GM12875 (cell line): ENCODE results near the gene EPS8L1.
A peak's percentile ranks its signal among the peaks of the same experiment; 100 is the strongest.

Experiments used
- H3K4me3 ChIP-seq: one replicate; pipeline ENCODE4 v1.5.1; 2011; ENCODE audit warnings: low read depth, low read length, control low read depth
- TF ChIP-seq, protein P1 (sequence below): IDR thresholded peaks from 2 replicates; pipeline ENCODE4 v1.5.1; 2011; ENCODE audit warnings: low read depth, mild to moderate bottlenecking, control low read depth, inconsistent platforms, low read length, moderate library complexity, borderline replicate concordance; ENCODE audit not compliant: insufficient read depth

The EPS8L1 gene

GRCh38 chr19:55088543-55089341 lies 13.1 kb downstream of the EPS8L1 start:
- TF ChIP-seq, protein P1, sequence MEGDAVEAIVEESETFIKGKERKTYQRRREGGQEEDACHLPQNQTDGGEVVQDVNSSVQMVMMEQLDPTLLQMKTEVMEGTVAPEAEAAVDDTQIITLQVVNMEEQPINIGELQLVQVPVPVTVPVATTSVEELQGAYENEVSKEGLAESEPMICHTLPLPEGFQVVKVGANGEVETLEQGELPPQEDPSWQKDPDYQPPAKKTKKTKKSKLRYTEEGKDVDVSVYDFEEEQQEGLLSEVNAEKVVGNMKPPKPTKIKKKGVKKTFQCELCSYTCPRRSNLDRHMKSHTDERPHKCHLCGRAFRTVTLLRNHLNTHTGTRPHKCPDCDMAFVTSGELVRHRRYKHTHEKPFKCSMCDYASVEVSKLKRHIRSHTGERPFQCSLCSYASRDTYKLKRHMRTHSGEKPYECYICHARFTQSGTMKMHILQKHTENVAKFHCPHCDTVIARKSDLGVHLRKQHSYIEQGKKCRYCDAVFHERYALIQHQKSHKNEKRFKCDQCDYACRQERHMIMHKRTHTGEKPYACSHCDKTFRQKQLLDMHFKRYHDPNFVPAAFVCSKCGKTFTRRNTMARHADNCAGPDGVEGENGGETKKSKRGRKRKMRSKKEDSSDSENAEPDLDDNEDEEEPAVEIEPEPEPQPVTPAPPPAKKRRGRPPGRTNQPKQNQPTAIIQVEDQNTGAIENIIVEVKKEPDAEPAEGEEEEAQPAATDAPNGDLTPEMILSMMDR: peak; percentile 65
- H3K4me3 ChIP-seq: no peak overlapping the region

GRCh38 chr19:55089342-55089944 lies 13.8 kb downstream of the EPS8L1 start:
- TF ChIP-seq, protein P1: no peak
- no peak overlapping the region for H3K4me3 ChIP-seq

DNA sequence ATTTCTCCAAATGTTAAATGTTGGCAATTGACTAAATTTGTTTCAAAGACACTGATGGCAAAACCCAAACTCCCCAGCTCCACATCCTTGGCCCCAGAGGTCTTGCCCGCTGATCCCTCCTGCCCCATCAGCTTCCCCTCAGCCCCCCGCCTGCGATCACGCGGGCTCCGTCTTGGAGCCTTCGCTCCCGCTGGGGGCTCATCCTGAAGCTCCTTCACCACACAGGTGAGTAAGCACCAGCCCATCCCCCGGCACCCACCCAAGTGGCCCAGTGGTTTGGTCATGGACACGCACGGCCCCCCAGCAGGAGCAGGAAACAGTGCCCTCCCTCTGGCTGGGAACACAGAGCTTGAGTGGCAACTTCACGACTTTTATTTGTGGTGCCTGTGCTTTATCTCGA lies 14.9 kb downstream of the EPS8L1 start:
- TF ChIP-seq, protein P1: no peak
- no peak overlapping the region for H3K4me3 ChIP-seq

DNA sequence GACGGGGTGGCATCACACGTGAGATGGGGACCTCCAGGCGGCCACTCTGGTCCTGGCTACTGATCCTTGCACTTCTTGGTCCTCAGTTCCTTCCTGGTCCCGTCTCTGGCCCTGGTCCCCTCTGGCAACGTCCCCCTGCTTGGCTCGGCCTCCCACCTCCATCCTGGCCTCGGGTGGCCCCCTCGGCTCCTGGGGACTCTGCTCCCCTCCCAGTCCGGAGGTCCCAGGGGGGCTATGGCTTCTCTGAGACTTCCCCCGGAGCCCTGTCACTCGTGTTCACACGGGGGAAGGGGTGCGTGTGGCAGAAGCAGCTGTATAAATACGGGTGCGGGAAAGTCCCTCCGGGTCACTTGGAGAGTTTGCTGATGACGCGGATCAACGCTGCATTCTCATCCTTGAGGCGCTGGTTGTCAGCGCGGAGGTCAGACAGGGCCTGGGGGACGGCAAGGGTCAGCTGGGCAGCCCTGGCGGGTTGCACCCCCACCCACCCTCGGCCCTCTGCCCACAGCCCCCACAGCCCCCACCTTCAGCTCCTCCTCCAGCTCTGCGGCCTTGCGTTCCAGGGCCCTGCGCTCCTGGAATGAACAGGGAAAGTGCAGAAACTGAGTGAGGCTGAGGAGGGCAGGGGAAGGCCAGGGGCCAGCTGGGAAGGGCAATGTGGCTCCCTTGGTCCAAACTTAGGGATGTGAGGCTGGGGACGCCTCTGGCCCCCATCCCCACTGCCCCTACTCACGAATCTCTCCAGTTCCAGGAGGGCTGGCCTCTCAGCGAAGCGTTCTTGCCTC lies 15.6 kb downstream of the EPS8L1 start:
- H3K4me3 ChIP-seq: no peak overlapping the region
- TF ChIP-seq, protein P1: no peak

DNA sequence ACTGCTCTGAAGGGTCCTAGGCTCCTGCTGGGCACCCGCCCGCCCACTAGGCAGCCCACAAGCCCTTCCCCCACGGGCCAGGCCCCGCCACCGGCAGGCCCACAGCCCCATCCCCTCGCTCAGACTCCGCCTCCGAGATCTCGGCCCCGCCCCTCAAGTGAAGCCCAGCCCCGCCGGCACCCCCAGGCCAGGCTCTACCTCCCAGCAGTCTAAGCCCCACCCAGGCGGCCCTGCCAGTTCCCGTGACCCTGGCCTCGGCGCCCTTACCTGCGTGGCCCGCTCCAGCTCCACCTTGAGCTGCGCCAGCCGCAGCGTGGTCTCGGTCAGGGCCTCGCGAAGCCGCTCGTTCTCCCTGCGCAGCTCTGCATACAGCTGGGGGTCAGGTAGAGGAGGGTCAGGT lies 16.3 kb downstream of the EPS8L1 start:
- H3K4me3 ChIP-seq: no peak overlapping the region
- TF ChIP-seq, protein P1: no peak

- no peak overlapping the region for H3K4me3 ChIP-seq
- TF ChIP-seq, protein P1: no peak
Measured at GRCh38 chr19:55092423-55093318, 17.0 kb downstream of the EPS8L1 start.
